Mesenchymal stem cell (in vitro differentiated cells and primary cell): Measurements from ENCODE around the gene SIM2.

Source experiments
- DNase-seq: peaks from one replicate; pipeline ENCODE4 v3.0.0-alpha.2; 2013
- H2AFZ ChIP-seq: one replicate; pipeline ENCODE4 v1.6.1; 2013; ENCODE audit warnings: low read depth, mild to moderate bottlenecking, control low read depth, inconsistent platforms, low read length, moderate library complexity
- H2AK5ac ChIP-seq: 2 replicates; pipeline ENCODE4 v1.6.1; 2013; ENCODE audit warnings: low read length, moderate library complexity, mild to moderate bottlenecking, inconsistent platforms; ENCODE audit not compliant: severe bottlenecking
- H2BK120ac ChIP-seq: one replicate; pipeline ENCODE4 v1.6.1; 2013; ENCODE audit warnings: low read depth, mild to moderate bottlenecking, inconsistent platforms, low read length, moderate library complexity
- H2BK12ac ChIP-seq, 2 experiments: one replicate each; pipeline ENCODE4 v1.6.1; 2013; ENCODE audit warnings: inconsistent platforms in 2 of 2, low read length in 2 of 2, mild to moderate bottlenecking in 2 of 2, moderate library complexity in 2 of 2, control low read depth in 1 of 2
- H2BK15ac ChIP-seq: one replicate; pipeline ENCODE4 v1.6.1; 2013; ENCODE audit warnings: mild to moderate bottlenecking, low read depth, inconsistent platforms; ENCODE audit not compliant: poor library complexity, severe bottlenecking
- H2BK5ac ChIP-seq: 2 replicates; pipeline ENCODE4 v1.6.1; 2013; ENCODE audit warnings: low read depth, mild to moderate bottlenecking, low read length, control low read depth, inconsistent platforms; ENCODE audit not compliant: poor library complexity, severe bottlenecking
- H3K14ac ChIP-seq, 2 experiments: one replicate each; pipeline ENCODE4 v1.6.1; 2013; ENCODE audit warnings: inconsistent platforms in 2 of 2, low read length in 2 of 2, control low read depth in 1 of 2, mild to moderate bottlenecking in 1 of 2, moderate library complexity in 1 of 2
- H3K18ac ChIP-seq, 2 experiments: one replicate each; pipeline ENCODE4 v1.6.1; 2013; ENCODE audit warnings: inconsistent platforms in 2 of 2, low read length in 2 of 2, control low read depth in 1 of 2, low read depth in 1 of 2, mild to moderate bottlenecking in 1 of 2
- H3K23ac ChIP-seq, 2 experiments: one replicate each; pipeline ENCODE4 v1.6.1; 2013; ENCODE audit warnings: inconsistent platforms in 2 of 2, low read length in 2 of 2, mild to moderate bottlenecking in 2 of 2, moderate library complexity in 2 of 2, control low read depth in 1 of 2
- H3K27ac ChIP-seq: 2 replicates; pipeline ENCODE4 v1.5.1; 2013; ENCODE audit warnings: mild to moderate bottlenecking, moderate library complexity, low read length, control low read depth, inconsistent platforms; ENCODE audit not compliant: poor library complexity, severe bottlenecking
- H3K27me3 ChIP-seq, 2 experiments: 2 replicates each; pipeline versions ENCODE4 v1.6.1 to v1.7.0; 2013; ENCODE audit warnings: low read length in 2 of 2, mild to moderate bottlenecking in 2 of 2, moderate library complexity in 2 of 2, control low read depth in 1 of 2, inconsistent platforms in 1 of 2; ENCODE audit not compliant: control insufficient read depth in 1 of 2, insufficient read depth in 1 of 2
- H3K36me3 ChIP-seq, 2 experiments: 2 replicates each; pipeline versions ENCODE4 v1.6.1 to v1.7.0; 2013; ENCODE audit warnings: low read length in 2 of 2, control low read depth in 1 of 2, inconsistent platforms in 1 of 2, low read depth in 1 of 2, mild to moderate bottlenecking in 1 of 2; ENCODE audit not compliant: insufficient read depth in 2 of 2, control insufficient read depth in 1 of 2
- H3K4ac ChIP-seq, 2 experiments: one replicate each; pipeline ENCODE4 v1.6.1; 2013; ENCODE audit warnings: inconsistent platforms in 2 of 2, low read length in 2 of 2, mild to moderate bottlenecking in 2 of 2, moderate library complexity in 2 of 2, control low read depth in 1 of 2, low read depth in 1 of 2
- H3K4me1 ChIP-seq: 2 replicates; pipeline ENCODE4 v1.6.1; 2013; ENCODE audit warnings: low read depth, low read length, control low read depth; ENCODE audit not compliant: control insufficient read depth, insufficient read depth
- H3K4me2 ChIP-seq: 2 replicates; pipeline ENCODE4 v1.6.1; 2013; ENCODE audit warnings: low read length, mild to moderate bottlenecking, inconsistent platforms; ENCODE audit not compliant: poor library complexity, severe bottlenecking
- H3K4me3 ChIP-seq, 2 experiments: 2 replicates each; pipeline versions ENCODE4 v1.5.1 to v1.7.0; 2013; ENCODE audit warnings: low read length in 2 of 2, mild to moderate bottlenecking in 2 of 2, control low read depth in 1 of 2, low read depth in 1 of 2; ENCODE audit not compliant: insufficient read depth in 1 of 2
- H3K79me1 ChIP-seq: replicated peaks from 2 replicates; pipeline ENCODE4 v1.6.1; 2013; ENCODE audit warnings: mild to moderate bottlenecking, control low read depth, low read length, inconsistent platforms; ENCODE audit not compliant: poor library complexity, severe bottlenecking
- H3K9ac ChIP-seq: 2 replicates; pipeline ENCODE4 v1.7.0; 2013; ENCODE audit warnings: mild to moderate bottlenecking, low read length, moderate library complexity
- H3K9me3 ChIP-seq: 2 replicates; pipeline ENCODE4 v1.7.0; 2013; ENCODE audit warnings: mild to moderate bottlenecking, low read length; ENCODE audit not compliant: control insufficient read depth
- H4K8ac ChIP-seq: one replicate; pipeline ENCODE4 v1.6.1; 2013; ENCODE audit warnings: inconsistent platforms, mild to moderate bottlenecking, low read length, moderate library complexity
- H4K91ac ChIP-seq: one replicate; pipeline ENCODE4 v1.6.1; 2013; ENCODE audit warnings: mild to moderate bottlenecking, low read length, inconsistent platforms
- WGBS: methylation state at CpG from one replicate; pipeline ENCODE4 v1.1.7; 2013; ENCODE audit warnings: mixed read lengths; 5-methylcytosine and 5-hydroxymethylcytosine counted together

SIM2 gene

DNA sequence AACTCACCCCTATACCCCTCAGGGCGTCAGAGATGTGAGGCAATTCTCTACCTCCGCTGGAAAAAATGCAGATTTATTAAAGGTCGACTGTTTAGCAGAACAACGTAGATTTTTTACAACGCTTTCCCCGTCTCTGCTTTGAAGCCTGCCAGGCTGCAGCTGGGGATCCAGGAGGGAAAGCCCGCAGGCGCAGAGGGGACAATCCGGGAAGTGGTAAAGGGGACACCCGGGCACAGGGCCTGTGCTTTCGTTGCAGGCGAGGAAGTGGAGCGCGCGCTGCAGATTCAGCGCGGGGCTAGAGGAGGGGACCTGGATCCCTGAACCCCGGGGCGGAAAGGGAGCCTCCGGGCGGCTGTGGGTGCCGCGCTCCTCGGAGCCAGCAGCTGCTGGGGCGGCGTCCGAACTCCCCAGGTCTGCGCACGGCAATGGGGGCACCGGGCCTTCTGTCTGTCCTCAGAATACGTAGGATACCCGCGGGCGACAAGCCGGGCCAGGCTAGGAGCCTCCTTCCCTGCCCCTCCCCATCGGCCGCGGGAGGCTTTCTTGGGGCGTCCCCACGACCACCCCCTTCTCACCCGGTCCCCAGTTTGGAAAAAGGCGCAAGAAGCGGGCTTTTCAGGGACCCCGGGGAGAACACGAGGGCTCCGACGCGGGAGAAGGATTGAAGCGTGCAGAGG, 5.5 kb downstream of the SIM2 start:
- no peak overlapping the region for H3K4ac ChIP-seq
- no peak for DNase-seq
- no peak overlapping the region for H2AFZ ChIP-seq
- no peaks in the 10 kb centered on the region for H3K9me3 ChIP-seq
- no peak overlapping the region for H3K18ac ChIP-seq
- H3K4me2 ChIP-seq = peak overlapping the region; percentile 44
- no peak overlapping the region for H2BK120ac ChIP-seq
- H4K8ac ChIP-seq = no peak overlapping the region
- H3K27me3 ChIP-seq = peaks cover 92 to 97% of the 10 kb centered on the region in 2 experiments
- peak overlapping the region in 1 of 2 experiments; percentile 52 for H3K23ac ChIP-seq
- WGBS = 3% methylated on average over 46 of the region's 49 CpGs
- peak overlapping the region; percentile 19 for H2BK5ac ChIP-seq
- peak overlapping the region; percentile 19 for H3K27ac ChIP-seq
- peaks cover 2% of the 10 kb centered on the region for H3K79me1 ChIP-seq
- H3K14ac ChIP-seq = no peak overlapping the region
- no peak overlapping the region for H3K9ac ChIP-seq
- H3K36me3 ChIP-seq = no peaks in the 10 kb centered on the region
- no peak overlapping the region for H4K91ac ChIP-seq
- H3K4me1 ChIP-seq = peaks cover 61% of the 10 kb centered on the region
- H2AK5ac ChIP-seq = no peak overlapping the region
- H3K4me3 ChIP-seq = peak overlapping the region in 1 of 2 experiments; percentile 29
- H2BK15ac ChIP-seq = no peak overlapping the region
- H2BK12ac ChIP-seq = no peak overlapping the region

DNA sequence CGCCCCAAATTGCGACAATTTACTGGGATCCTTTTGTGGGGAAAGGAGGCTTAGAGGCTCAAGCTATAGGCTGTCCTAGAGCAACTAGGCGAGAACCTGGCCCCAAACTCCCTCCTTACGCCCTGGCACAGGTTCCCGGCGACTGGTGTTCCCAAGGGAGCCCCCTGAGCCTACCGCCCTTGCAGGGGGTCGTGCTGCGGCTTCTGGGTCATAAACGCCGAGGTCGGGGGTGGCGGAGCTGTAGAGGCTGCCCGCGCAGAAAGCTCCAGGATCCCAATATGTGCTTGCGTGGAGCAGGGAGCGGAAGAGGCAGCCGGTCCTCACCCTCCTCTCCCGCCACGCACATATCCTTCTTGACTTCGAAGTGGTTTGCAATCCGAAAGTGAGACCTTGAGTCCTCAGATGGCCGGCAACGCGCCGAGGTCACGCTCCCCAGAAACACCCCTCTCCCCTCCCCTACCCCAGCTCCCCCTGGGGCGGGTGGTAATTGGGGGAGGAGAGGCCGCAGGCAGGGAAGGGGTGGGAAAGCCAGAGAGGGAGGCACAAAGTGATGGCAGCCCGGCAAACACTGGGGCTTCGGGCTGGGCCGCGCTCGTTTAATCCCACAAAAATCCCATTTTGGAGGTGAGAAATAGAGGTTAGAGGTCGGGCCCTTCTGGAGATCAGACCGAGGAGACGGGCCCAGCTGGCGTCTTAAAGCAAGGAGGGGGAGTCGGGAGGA, 6.2 kb downstream of the SIM2 start:
- Histone ChIP-seq H3K9ac (no peak overlapping the region), H4K8ac (no peak overlapping the region), H4K91ac (no peak overlapping the region), H3K27me3 (peaks cover 97% of the 10 kb centered on the region in 2 experiments), H3K14ac (no peak overlapping the region), H2BK12ac (no peak overlapping the region), H3K4me2 (peak overlapping the region; percentile 26), H2AK5ac (no peak overlapping the region), H3K27ac (peak overlapping the region; percentile 19), H3K9me3 (no peaks in the 10 kb centered on the region), H3K4me3 (no peak overlapping the region), H3K79me1 (peaks cover 2% of the 10 kb centered on the region), H2AFZ (no peak overlapping the region), H2BK5ac (no peak overlapping the region), H3K4me1 (peaks cover 59% of the 10 kb centered on the region), H3K4ac (no peak overlapping the region), H2BK120ac (no peak overlapping the region), H2BK15ac (no peak overlapping the region), H3K23ac (peak overlapping the region in 1 of 2 experiments; percentile 52), H3K36me3 (no peaks in the 10 kb centered on the region), H3K18ac (no peak overlapping the region)
- 2% methylated on average over 24 of the region's 39 CpGs for WGBS
- DNase-seq = no peak

DNA sequence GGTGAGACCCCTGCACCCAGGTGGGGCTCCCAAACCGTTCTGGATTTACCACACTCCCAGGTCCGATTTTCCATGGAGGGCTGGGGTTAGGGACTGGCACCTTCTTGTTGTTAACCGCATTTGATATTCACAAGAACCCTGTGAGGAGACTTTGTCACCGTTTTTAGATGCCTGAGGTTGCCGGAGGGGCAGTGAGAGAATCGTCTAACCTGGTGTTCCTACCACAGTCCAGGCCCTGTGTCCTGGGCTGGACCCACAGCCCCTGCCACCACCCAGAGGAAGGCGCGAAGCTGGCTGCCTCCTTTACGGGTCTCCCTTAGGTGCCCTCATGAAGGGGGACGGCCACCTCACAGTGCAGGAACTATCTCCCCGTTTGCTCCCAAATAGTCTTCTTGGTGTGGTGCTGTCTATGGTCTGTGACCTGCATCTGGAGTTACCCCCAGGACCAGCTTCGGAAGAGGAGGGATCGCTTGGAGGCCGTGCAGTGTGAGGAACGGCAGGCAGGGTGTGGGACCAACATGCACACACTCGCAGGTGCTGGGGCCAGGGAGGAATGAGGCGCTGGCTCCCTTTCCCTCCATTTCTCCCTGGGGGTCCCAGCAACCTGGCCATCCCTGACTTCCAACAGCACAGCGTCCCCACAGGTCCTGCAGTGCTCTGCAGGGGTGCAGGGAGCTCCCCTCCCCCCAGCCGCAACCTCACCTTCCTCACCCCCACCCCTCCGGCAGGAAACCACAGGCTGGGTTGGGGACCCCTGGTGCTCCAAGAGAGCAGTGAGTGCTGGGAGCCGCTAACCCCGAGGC, 7.0 kb downstream of the SIM2 start:
- peaks cover 2% of the 10 kb centered on the region for H3K79me1 ChIP-seq
- H3K4me1 ChIP-seq = peaks cover 58% of the 10 kb centered on the region
- no peak overlapping the region for H2BK5ac ChIP-seq
- no peak overlapping the region for H3K4me3 ChIP-seq
- H3K23ac ChIP-seq = no peak overlapping the region
- H2BK12ac ChIP-seq = no peak overlapping the region
- H3K4me2 ChIP-seq = no peak overlapping the region
- 9% methylated on average over 22 of the region's 22 CpGs for WGBS
- H2BK15ac ChIP-seq = no peak overlapping the region
- H3K18ac ChIP-seq = no peak overlapping the region
- H3K9me3 ChIP-seq = no peaks in the 10 kb centered on the region
- no peak overlapping the region for H2AK5ac ChIP-seq
- H3K27ac ChIP-seq = no peak overlapping the region
- H3K36me3 ChIP-seq = no peaks in the 10 kb centered on the region
- H2AFZ ChIP-seq = no peak overlapping the region
- H3K27me3 ChIP-seq = peaks cover 97% of the 10 kb centered on the region in 2 experiments
- no peak overlapping the region for H4K8ac ChIP-seq
- H4K91ac ChIP-seq = no peak overlapping the region
- H3K4ac ChIP-seq = no peak overlapping the region
- H3K14ac ChIP-seq = no peak overlapping the region
- no peak overlapping the region for H2BK120ac ChIP-seq
- DNase-seq = no peak
- H3K9ac ChIP-seq = no peak overlapping the region

DNA sequence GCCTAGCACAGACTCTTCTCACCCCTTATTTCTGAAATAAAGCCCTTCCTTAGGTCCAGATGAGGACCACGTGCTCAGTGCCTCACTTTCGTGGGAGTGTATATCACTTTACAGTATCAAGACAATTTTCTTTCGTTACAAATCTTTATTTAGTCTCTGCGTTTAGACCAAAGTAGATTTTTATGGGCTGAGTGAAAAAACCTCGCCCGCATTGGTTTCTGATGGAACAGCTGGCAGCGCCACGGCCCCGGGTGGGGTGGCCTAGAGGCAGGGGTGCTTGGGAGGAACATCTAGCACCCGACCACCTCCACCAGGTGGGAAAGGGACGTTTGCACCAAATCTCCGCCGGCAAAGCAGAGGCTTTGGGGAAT, 7.6 kb downstream of the SIM2 start:
- H2BK12ac ChIP-seq = no peak overlapping the region
- no peak overlapping the region for H2BK5ac ChIP-seq
- no peak for DNase-seq
- no peak overlapping the region for H4K91ac ChIP-seq
- no peak overlapping the region for H2BK15ac ChIP-seq
- no peak overlapping the region for H3K18ac ChIP-seq
- no peak overlapping the region for H3K9ac ChIP-seq
- no peak overlapping the region for H3K23ac ChIP-seq
- 2% methylated on average over 11 of the region's 13 CpGs for WGBS
- H3K14ac ChIP-seq = no peak overlapping the region
- H3K4ac ChIP-seq = no peak overlapping the region
- no peak overlapping the region for H2AK5ac ChIP-seq
- peaks cover 52% of the 10 kb centered on the region for H3K4me1 ChIP-seq
- peaks cover 92 to 97% of the 10 kb centered on the region in 2 experiments for H3K27me3 ChIP-seq
- no peak overlapping the region for H2BK120ac ChIP-seq
- H3K79me1 ChIP-seq = peaks cover 2% of the 10 kb centered on the region
- no peaks in the 10 kb centered on the region for H3K36me3 ChIP-seq
- H3K4me3 ChIP-seq = no peak overlapping the region
- H4K8ac ChIP-seq = no peak overlapping the region
- no peak overlapping the region for H2AFZ ChIP-seq
- no peak overlapping the region for H3K4me2 ChIP-seq
- H3K27ac ChIP-seq = no peak overlapping the region
- H3K9me3 ChIP-seq = no peaks in the 10 kb centered on the region
